ENCODE results near the gene CLDN2. TPM values are rescaled to one million over a fixed set of nuclear protein-coding genes. Genes with fewer than 3 reads are reported as not detected.

Gene CLDN2
- total RNA-seq, 2 experiments from 2014 or later, result not detected

GRCh38 chrX:106949366-106949765 lies 29.2 kb downstream of the CLDN2 start:
- H3K9me3 ChIP-seq (ENCODE audit: low read length), result no peaks in the 10 kb centered on the region
- no peak overlapping the region for H3K27ac ChIP-seq (ENCODE audit: low read depth, low read length, poor library complexity, severe bottlenecking)
- no peaks in the 10 kb centered on the region for H3K4me1 ChIP-seq (ENCODE audit: insufficient read depth, low read length, poor library complexity, severe bottlenecking)
- DNase-seq (ENCODE audit: low spot score), result no peak
- H3K9me2 ChIP-seq (ENCODE audit: insufficient read depth, low read length), result no peaks in the 10 kb centered on the region
- H4K20me1 ChIP-seq (ENCODE audit: insufficient read depth, low read length), result no peaks in the 10 kb centered on the region
- no TSS peak for BruUV-seq (replicated peaks)
- peaks cover 5% of the 10 kb centered on the region; the same call in 1 of the 2 replicates for H3K36me3 ChIP-seq (ENCODE audit: insufficient read depth, low read length)
- no peak overlapping the region for H3K4me3 ChIP-seq (ENCODE audit: low read depth, low read length, poor library complexity, severe bottlenecking)
- TF ChIP-seq EZH2phosphoT487 (IDR thresholded peaks at IDR 0.05; ENCODE audit: borderline replicate concordance, low read depth, low read length), result no peak
- no peak for TF ChIP-seq CTCF (conservative IDR thresholded peaks at IDR 0.05; ENCODE audit: low read length)
- no peak overlapping the region for H3K4me2 ChIP-seq (ENCODE audit: low read length)
- no peaks in the 10 kb centered on the region for H3K79me2 ChIP-seq (ENCODE audit: insufficient read depth, low read depth, low read length)
- ChIA-PET CTCF (ENCODE audit: unreplicated experiment) (no interaction called here), POLR2A (no interaction called here)
- no peak overlapping the region for H2AFZ ChIP-seq (ENCODE audit: low read length)
- intact Hi-C loops (cut with micrococcal nuclease; ENCODE audit: unreplicated experiment), result no loop called here

- Histone ChIP-seq H3K4me1 (ENCODE audit: insufficient read depth, low read length, poor library complexity, severe bottlenecking) (no peaks in the 10 kb centered on the region), H4K20me1 (ENCODE audit: insufficient read depth, low read length) (no peaks in the 10 kb centered on the region), H3K9me3 (ENCODE audit: low read length) (no peaks in the 10 kb centered on the region), H2AFZ (ENCODE audit: low read length) (no peak overlapping the region), H3K79me2 (ENCODE audit: insufficient read depth, low read depth, low read length) (no peaks in the 10 kb centered on the region), H3K9me2 (ENCODE audit: insufficient read depth, low read length) (no peaks in the 10 kb centered on the region), H3K4me3 (ENCODE audit: low read depth, low read length, poor library complexity, severe bottlenecking) (no peak overlapping the region), H3K27ac (ENCODE audit: low read depth, low read length, poor library complexity, severe bottlenecking) (no peak overlapping the region), H3K36me3 (ENCODE audit: insufficient read depth, low read length) (peaks cover 5% of the 10 kb centered on the region; the same call in 1 of the 2 replicates), H3K4me2 (ENCODE audit: low read length) (no peak overlapping the region)
- no peak for DNase-seq (ENCODE audit: low spot score)
- CTCF ChIA-PET (ENCODE audit: unreplicated experiment), result no interaction called here
- TF ChIP-seq EZH2phosphoT487 (IDR thresholded peaks at IDR 0.05; ENCODE audit: borderline replicate concordance, low read depth, low read length) (no peak), CTCF (conservative IDR thresholded peaks at IDR 0.05; ENCODE audit: low read length) (no peak)
- POLR2A ChIA-PET, result interaction anchor here (0.5 to 1.0 kb wide), 2 partner anchors 13 to 185 kb away, joined by 3 read pairs; no protein-coding TSS in a partner anchor
- no TSS peak for BruUV-seq (replicated peaks)
- intact Hi-C loops (cut with micrococcal nuclease; ENCODE audit: unreplicated experiment), result no loop called here
Measured at GRCh38 chrX:106950381-106950780, 30.2 kb downstream of the CLDN2 start.

- intact Hi-C loops (cut with micrococcal nuclease; ENCODE audit: unreplicated experiment), result no loop called here
- ChIA-PET CTCF (ENCODE audit: unreplicated experiment) (no interaction called here), POLR2A (no interaction called here)
- Histone ChIP-seq H3K9me3 (ENCODE audit: low read length) (no peaks in the 10 kb centered on the region), H3K36me3 (ENCODE audit: insufficient read depth, low read length) (peaks cover 5% of the 10 kb centered on the region; the same call in 1 of the 2 replicates), H3K4me1 (ENCODE audit: insufficient read depth, low read length, poor library complexity, severe bottlenecking) (no peaks in the 10 kb centered on the region), H4K20me1 (ENCODE audit: insufficient read depth, low read length) (no peaks in the 10 kb centered on the region), H3K27ac (ENCODE audit: low read depth, low read length, poor library complexity, severe bottlenecking) (no peak overlapping the region), H3K9me2 (ENCODE audit: insufficient read depth, low read length) (no peaks in the 10 kb centered on the region), H3K79me2 (ENCODE audit: insufficient read depth, low read depth, low read length) (no peaks in the 10 kb centered on the region), H2AFZ (ENCODE audit: low read length) (no peak overlapping the region), H3K4me2 (ENCODE audit: low read length) (no peak overlapping the region), H3K4me3 (ENCODE audit: low read depth, low read length, poor library complexity, severe bottlenecking) (no peak overlapping the region)
- TF ChIP-seq CTCF (conservative IDR thresholded peaks at IDR 0.05; ENCODE audit: low read length) (no peak), EZH2phosphoT487 (IDR thresholded peaks at IDR 0.05; ENCODE audit: borderline replicate concordance, low read depth, low read length) (no peak)
- BruUV-seq (replicated peaks), result no TSS peak
- no peak for DNase-seq (ENCODE audit: low spot score)
Measured at GRCh38 chrX:106951230-106951629, 31.0 kb downstream of the CLDN2 start.
